ENCODE results near the gene PTOV1. TPM values are rescaled to one million over a fixed set of nuclear protein-coding genes. Genes with fewer than 3 reads are reported as not detected.

The PTOV1 gene
- total and polyA plus RNA-seq, 10 of the 15 experiments (the other 5 are each of a cell fraction or from before 2014, with no cell fraction given): 3.2 to 83.5 (median 22.3) TPM

- peak in 1 of 2 experiments; percentile 39; a peak in 1 of 3 replicates for TF ChIP-seq EGR1 (IDR thresholded peaks at IDR 0.05; ENCODE audit: borderline replicate concordance in 1 of 2, low read depth in 2 of 2, low read length in 2 of 2)
- peak; percentile 26; the same call in 1 of the 2 replicates for TF ChIP-seq CREM (IDR thresholded peaks at IDR 0.05; ENCODE audit: low read depth)
- no peak for TF ChIP-seq LARP7 (IDR thresholded peaks at IDR 0.05)
- TF ChIP-seq NR2C1 (IDR thresholded peaks at IDR 0.05): no peak
- no peak for TF ChIP-seq TAF1 (IDR thresholded peaks at IDR 0.05; ENCODE audit: borderline replicate concordance, low read depth, low read length)
- no peak for TF ChIP-seq NFYB (IDR thresholded peaks at IDR 0.05; ENCODE audit: insufficient read depth, low read depth, low read length)
- TF ChIP-seq SUPT20H (IDR thresholded peaks at IDR 0.05; ENCODE audit: borderline replicate concordance, control insufficient read depth, low read depth, low read length): no peak
Observed at GRCh38 chr19:49808711-49809159, 42.2 kb upstream of the PTOV1 start (continued).

- no peaks in the 10 kb centered on the region for H3K9me3 ChIP-seq (replicated peaks; ENCODE audit: control insufficient read depth, insufficient read depth, low read length)
- no peaks in the 10 kb centered on the region for H3K27me3 ChIP-seq (replicated peaks in 1 of 2; ENCODE audit: control insufficient read depth in 2 of 2, insufficient read depth in 2 of 2, low read length in 1 of 2)
- H3K79me2 ChIP-seq (ENCODE audit: control insufficient read depth, insufficient read depth, low read length): no peaks in the 10 kb centered on the region
- H4K20me1 ChIP-seq (ENCODE audit: control insufficient read depth, insufficient read depth): no peaks in the 10 kb centered on the region
- H3K4me1 ChIP-seq (ENCODE audit: control insufficient read depth, insufficient read depth, low read length): peaks cover 7% of the 10 kb centered on the region; the same call in 1 of the 2 replicates
- H3K9ac ChIP-seq (ENCODE audit: control insufficient read depth, insufficient read depth, low read length): no peak overlapping the region
- peak overlapping the region; percentile 60; the same call in 1 of the 2 replicates for H3K4me3 ChIP-seq
- SMC1A ChIA-PET (ENCODE audit: uncharacterized antibody, unreplicated experiment): interaction anchor here (0.8 to 2.0 kb wide), 2 partner anchors 41 to 95 kb away, joined by 3 to 4 read pairs; partner anchors contain the start of gene PTOV1
- in situ Hi-C loops (cut with MboI) (no loop called here), intact Hi-C loops (cut with micrococcal nuclease; ENCODE audit: unreplicated experiment) (loop anchor here (5.0 kb wide), 1 partner anchor 42 kb away; the partner anchor contains the start of gene AP2A1)
- RAD21 ChIA-PET (ENCODE audit: unreplicated experiment): interaction anchor here (1.3 to 1.4 kb wide), 3 partner anchors 39 to 91 kb away, joined by 3 to 4 read pairs (median 3); no protein-coding TSS in a partner anchor
- no TSS peak for BruUV-seq (replicated peaks)
- WGBS (ENCODE audit: insufficient coverage, insufficient replicate concordance, low lambda C conversion rate, missing lambda C conversion rate): 28% methylated on average over 50 of the region's 50 CpGs
- no peak for FAIRE-seq
- no peak overlapping the region for H3K27ac ChIP-seq (ENCODE audit: control insufficient read depth, insufficient read depth)
- peaks cover 3% of the 10 kb centered on the region in 2 experiments; a peak in 3 of 4 replicates for H3K36me3 ChIP-seq (ENCODE audit: control insufficient read depth in 2 of 2, insufficient read depth in 2 of 2, low read length in 1 of 2)
- POLR2A ChIA-PET: interaction anchor here (0.7 to 1.4 kb wide), 3 partner anchors 43 to 145 kb away, joined by 3 to 5 read pairs (median 5); partner anchors contain the start of gene AP2A1
- peak overlapping the region; percentile 87 for H3K4me2 ChIP-seq (ENCODE audit: control insufficient read depth, insufficient read depth)
- peak overlapping the region; percentile 67 for H2AFZ ChIP-seq (ENCODE audit: control insufficient read depth, low read depth, low read length)
- DNase-seq (ENCODE audit: low read depth, low spot score): no peak
- ATAC-seq: peak; percentile 66
- CTCF ChIA-PET: interaction anchor here (1.0 to 1.8 kb wide), 4 partner anchors 26 to 129 kb away, joined by 3 to 5 read pairs (median 4); no protein-coding TSS in a partner anchor
- no peak for TF ChIP-seq CHD4 (IDR thresholded peaks at IDR 0.05)
- peak; percentile 77 for TF ChIP-seq NR2F1 (conservative IDR thresholded peaks at IDR 0.05)
- TF ChIP-seq IKZF1 (conservative IDR thresholded peaks at IDR 0.05): peak; percentile 58
- no peak for TF ChIP-seq ZNF24 (IDR thresholded peaks at IDR 0.05)
- TF ChIP-seq NR2C1 (IDR thresholded peaks at IDR 0.05): no peak
- peak; percentile 53; the same call in 1 of the 2 replicates for TF ChIP-seq BACH1 (IDR thresholded peaks at IDR 0.05; ENCODE audit: borderline replicate concordance)
- TF ChIP-seq POLR2A (IDR thresholded peaks at IDR 0.05; ENCODE audit: low read depth, low read length): 0 out of 2 replicates have a peak, but pooled peaks have one; percentile 19
- peak; percentile 20; the same call in 1 of the 2 replicates for TF ChIP-seq MAX (IDR thresholded peaks at IDR 0.05; ENCODE audit: low read depth, low read length)
- TF ChIP-seq MEF2A (IDR thresholded peaks at IDR 0.05; ENCODE audit: insufficient read depth, low read depth, low read length): no peak
- 0 out of 2 replicates have a peak, but pooled peaks have one; percentile 34 for TF ChIP-seq ZNF687 (IDR thresholded peaks at IDR 0.05)
Observed at GRCh38 chr19:49809160-49809940, 41.6 kb upstream of the PTOV1 start.

Data from GM12878 (cell line).